Neuronal stem cell (in vitro differentiated cells): Measurements from ENCODE around the gene EBNA1BP2.

Experiments
- DNase-seq: peaks from one replicate; pipeline ENCODE4 v3.0.0-alpha.2; 2013; ENCODE audit warnings: low spot score
- H2AFZ ChIP-seq: one replicate; pipeline ENCODE4 v1.6.1; 2013; ENCODE audit warnings: mild to moderate bottlenecking, low read length, inconsistent platforms
- H2AK5ac ChIP-seq: 2 replicates; pipeline ENCODE4 v1.6.1; 2013; ENCODE audit warnings: low read depth, mild to moderate bottlenecking, inconsistent platforms, low read length, moderate library complexity, mixed read lengths
- H2BK120ac ChIP-seq: 2 replicates; pipeline ENCODE4 v1.6.1; 2013; ENCODE audit warnings: low read depth, mild to moderate bottlenecking, inconsistent platforms, low read length, moderate library complexity, mixed read lengths
- H2BK12ac ChIP-seq: one replicate; pipeline ENCODE4 v1.6.1; 2013; ENCODE audit warnings: low read length, inconsistent platforms
- H2BK15ac ChIP-seq: 2 replicates; pipeline ENCODE4 v1.6.1; 2013; ENCODE audit warnings: mild to moderate bottlenecking, low read length, inconsistent platforms, mixed read lengths
- H2BK5ac ChIP-seq: one replicate; pipeline ENCODE4 v1.6.1; 2013; ENCODE audit warnings: inconsistent platforms, mild to moderate bottlenecking, low read length, moderate library complexity
- H3K14ac ChIP-seq: one replicate; pipeline ENCODE4 v1.6.1; 2013; ENCODE audit warnings: low read length, inconsistent platforms
- H3K18ac ChIP-seq: 2 replicates; pipeline ENCODE4 v1.6.1; 2013; ENCODE audit warnings: low read length, inconsistent platforms
- H3K23ac ChIP-seq: 2 replicates; pipeline ENCODE4 v1.6.1; 2013; ENCODE audit warnings: low read depth, mild to moderate bottlenecking, mixed read lengths, low read length, inconsistent platforms; ENCODE audit not compliant: poor library complexity
- H3K27ac ChIP-seq: replicated peaks from 3 replicates; pipeline ENCODE4 v1.5.1; 2013; ENCODE audit warnings: low read length, inconsistent platforms
- H3K27me3 ChIP-seq, 3 experiments: 2 replicates each; pipeline ENCODE4 v1.6.1; 2013; ENCODE audit warnings: low read length in 3 of 3, mild to moderate bottlenecking in 2 of 3, inconsistent platforms in 1 of 3, low read depth in 1 of 3, mixed read lengths in 1 of 3, moderate library complexity in 1 of 3; ENCODE audit not compliant: control insufficient read depth in 3 of 3, insufficient read depth in 3 of 3
- H3K36me3 ChIP-seq, 2 donors: replicated peaks in 1 of 2; 2 replicates each; pipeline ENCODE4 v1.6.1; 2013; ENCODE audit warnings: low read length in 2 of 2; ENCODE audit not compliant: control insufficient read depth in 2 of 2, insufficient read depth in 2 of 2
- H3K4ac ChIP-seq: 2 replicates; pipeline ENCODE4 v1.6.1; 2013; ENCODE audit warnings: inconsistent platforms, mild to moderate bottlenecking, low read length, moderate library complexity
- H3K4me1 ChIP-seq, 2 donors: 1 replicate in 1 of 2; 2 replicates in 1 of 2; pipeline ENCODE4 v1.6.1; 2013; ENCODE audit warnings: low read length in 2 of 2, low read depth in 1 of 2; ENCODE audit not compliant: control insufficient read depth in 2 of 2, insufficient read depth in 1 of 2
- H3K4me2 ChIP-seq: one replicate; pipeline ENCODE4 v1.6.1; 2013; ENCODE audit warnings: mild to moderate bottlenecking, low read length, inconsistent platforms; ENCODE audit not compliant: insufficient read depth, poor library complexity, severe bottlenecking
- H3K4me3 ChIP-seq, 2 donors: 2 replicates each; pipeline ENCODE4 v1.5.1; 2013; ENCODE audit warnings: low read length in 2 of 2, mild to moderate bottlenecking in 2 of 2, inconsistent platforms in 1 of 2, moderate library complexity in 1 of 2
- H3K79me1 ChIP-seq: one replicate; pipeline ENCODE4 v1.6.1; 2013; ENCODE audit warnings: low read depth, mild to moderate bottlenecking, inconsistent platforms, low read length, moderate library complexity
- H3K9ac ChIP-seq: one replicate; pipeline ENCODE4 v1.6.1; 2013; ENCODE audit warnings: mild to moderate bottlenecking, low read depth, low read length, inconsistent platforms; ENCODE audit not compliant: poor library complexity
- H3K9me3 ChIP-seq, 2 donors: replicated peaks in 1 of 2; 2 replicates each; pipeline versions ENCODE3 to v1.6.1; 2013; ENCODE audit warnings: low read length in 2 of 2, mild to moderate bottlenecking in 2 of 2, inconsistent platforms in 1 of 2, low read depth in 1 of 2, mixed read lengths in 1 of 2, moderate library complexity in 1 of 2; ENCODE audit not compliant: control insufficient read depth in 2 of 2, insufficient read depth in 1 of 2
- H4K8ac ChIP-seq: one replicate; pipeline ENCODE4 v1.6.1; 2013; ENCODE audit warnings: low read depth, mild to moderate bottlenecking, inconsistent platforms, low read length, moderate library complexity
- H4K91ac ChIP-seq: one replicate; pipeline ENCODE4 v1.6.1; 2013; ENCODE audit warnings: low read length, low read depth, mild to moderate bottlenecking, inconsistent platforms; ENCODE audit not compliant: poor library complexity
- WGBS, 2 donors: extraction: QIAGEN DNeasy Blood & Tissue Kit; methylation state at CpG; one replicate each; pipeline ENCODE4 v1.1.7; 2013; ENCODE audit warnings: missing lambda C conversion rate in 2 of 2, mixed read lengths in 1 of 2; ENCODE audit not compliant: insufficient read length in 2 of 2, insufficient replicate concordance in 1 of 2; ENCODE audit errors: extremely low coverage in 2 of 2; 5-methylcytosine and 5-hydroxymethylcytosine counted together

EBNA1BP2 gene

GRCh38 chr1:43184995-43185394 is 12.9 kb upstream of the EBNA1BP2 start:
- Histone ChIP-seq H3K4me2 (no peak overlapping the region), H3K9ac (no peak overlapping the region), H3K79me1 (no peaks in the 10 kb centered on the region), H4K8ac (no peak overlapping the region), H3K4me3 (no peak overlapping the region), H3K23ac (no peak overlapping the region), H3K4ac (no peak overlapping the region), H3K14ac (no peak overlapping the region), H2BK12ac (no peak overlapping the region), H2BK15ac (no peak overlapping the region), H4K91ac (no peak overlapping the region), H2AK5ac (no peak overlapping the region), H3K4me1 (no peaks in the 10 kb centered on the region), H3K27ac (no peak overlapping the region), H3K36me3 (no peaks in the 10 kb centered on the region), H2BK120ac (no peak overlapping the region), H3K18ac (no peak overlapping the region), H3K9me3 (peaks cover 0 to 2% of the 10 kb centered on the region in 2 donors), H2AFZ (no peak overlapping the region), H3K27me3 (peaks cover 0 to 6% (median 0%) of the 10 kb centered on the region in 3 experiments), H2BK5ac (no peak overlapping the region)
- no peak for DNase-seq
- no CpG with 5 or more reads among the region's 3 CpGs for WGBS, 2 donors

DNA sequence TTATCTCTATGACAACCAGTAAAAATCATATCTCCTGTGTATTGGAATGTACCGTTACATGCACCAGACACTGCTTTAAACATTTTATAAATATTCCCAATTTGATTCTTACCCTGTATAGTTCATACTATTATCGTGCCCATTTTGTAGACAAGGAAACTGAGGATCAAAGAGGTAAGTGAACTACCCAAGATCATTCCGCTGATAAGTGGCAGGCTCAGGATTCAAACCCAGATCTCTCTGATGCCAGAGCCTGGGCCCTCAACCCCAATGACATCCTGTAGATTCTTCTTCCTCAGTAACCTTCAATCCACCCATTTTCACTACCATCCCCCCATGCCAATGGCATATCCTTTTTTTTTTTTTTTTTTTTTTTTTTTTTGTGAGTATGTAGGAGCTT is 12.3 kb upstream of the EBNA1BP2 start:
- Histone ChIP-seq H4K91ac (no peak overlapping the region), H3K4me1 (no peaks in the 10 kb centered on the region), H3K18ac (no peak overlapping the region), H3K79me1 (no peaks in the 10 kb centered on the region), H2BK120ac (no peak overlapping the region), H3K27ac (no peak overlapping the region), H2AK5ac (no peak overlapping the region), H2BK5ac (no peak overlapping the region), H4K8ac (no peak overlapping the region), H3K4me2 (no peak overlapping the region), H2AFZ (no peak overlapping the region), H3K9me3 (peaks cover 0 to 2% of the 10 kb centered on the region in 2 donors), H2BK15ac (no peak overlapping the region), H3K14ac (no peak overlapping the region), H3K4me3 (no peak overlapping the region), H3K9ac (no peak overlapping the region), H2BK12ac (no peak overlapping the region), H3K23ac (no peak overlapping the region), H3K36me3 (no peaks in the 10 kb centered on the region), H3K4ac (no peak overlapping the region), H3K27me3 (peaks cover 0 to 6% (median 0%) of the 10 kb centered on the region in 3 experiments)
- no CpG with 5 or more reads among the region's 3 CpGs for WGBS, 2 donors
- DNase-seq: no peak

DNA sequence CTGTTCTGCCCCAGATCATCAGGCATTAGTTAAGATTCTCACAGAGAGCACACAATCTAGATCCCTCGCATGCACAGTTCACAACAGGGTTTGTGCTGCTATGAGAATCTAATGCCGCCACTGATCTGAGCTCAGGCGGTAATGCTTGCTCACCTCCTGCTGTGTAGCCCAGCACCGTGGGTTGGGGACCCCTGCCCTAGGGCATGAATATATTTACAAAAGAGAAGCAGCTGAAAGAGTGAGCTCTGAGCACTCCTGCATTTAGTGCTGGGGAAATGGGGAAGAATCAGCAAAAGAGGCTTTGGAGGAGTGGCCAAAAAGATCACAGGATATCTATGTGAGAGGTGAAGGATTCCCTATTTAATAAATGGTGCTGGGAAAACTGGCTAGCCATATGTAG is 5.6 kb upstream of the EBNA1BP2 start:
- no peak for DNase-seq
- Histone ChIP-seq H3K27me3 (peaks cover 0 to 19% (median 0%) of the 10 kb centered on the region in 3 experiments), H3K9me3 (peaks cover 0 to 2% of the 10 kb centered on the region in 2 donors), H3K18ac (no peak overlapping the region), H2BK120ac (no peak overlapping the region), H2AK5ac (no peak overlapping the region), H2BK15ac (no peak overlapping the region), H2BK12ac (no peak overlapping the region), H4K8ac (no peak overlapping the region), H3K36me3 (no peaks in the 10 kb centered on the region), H4K91ac (no peak overlapping the region), H3K23ac (no peak overlapping the region), H3K4me2 (no peak overlapping the region), H3K9ac (no peak overlapping the region), H3K4me1 (peaks cover 4 to 5% of the 10 kb centered on the region in 2 donors), H2BK5ac (no peak overlapping the region), H3K79me1 (no peaks in the 10 kb centered on the region), H3K4ac (no peak overlapping the region), H2AFZ (peak overlapping the region; percentile 25), H3K4me3 (no peak overlapping the region), H3K14ac (no peak overlapping the region), H3K27ac (no peak overlapping the region)
- no CpG with 5 or more reads among the region's 4 CpGs for WGBS, 2 donors

DNA sequence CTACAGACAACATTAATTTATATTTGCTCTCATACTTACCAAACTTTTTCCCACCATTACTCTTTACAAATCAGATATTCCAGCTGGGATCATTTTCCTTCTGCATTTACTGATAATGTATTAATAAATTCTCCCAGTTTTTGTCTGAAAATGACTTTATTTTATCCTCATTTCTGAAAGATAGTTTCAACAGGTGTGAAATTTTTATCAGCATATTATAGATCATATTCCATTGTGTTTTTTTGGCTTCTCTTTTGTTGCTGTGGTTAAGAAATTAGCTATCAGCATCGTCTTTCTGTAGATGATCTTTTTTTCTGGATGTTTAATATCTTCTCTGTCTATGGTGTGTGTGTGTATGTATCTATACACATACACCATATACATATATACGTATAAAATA is 2.8 kb upstream of the EBNA1BP2 start:
- WGBS, 2 donors: no CpG with 5 or more reads among the region's 2 CpGs
- no peak overlapping the region for H2BK12ac ChIP-seq
- H3K14ac ChIP-seq: no peak overlapping the region
- H3K4me2 ChIP-seq: no peak overlapping the region
- H2BK5ac ChIP-seq: no peak overlapping the region
- no peak overlapping the region for H3K23ac ChIP-seq
- no peak overlapping the region for H2AK5ac ChIP-seq
- H2BK120ac ChIP-seq: no peak overlapping the region
- H3K18ac ChIP-seq: no peak overlapping the region
- H3K36me3 ChIP-seq: peaks cover 0 to 11% of the 10 kb centered on the region in 2 donors
- no peak for DNase-seq
- H3K79me1 ChIP-seq: peaks cover 10% of the 10 kb centered on the region
- no peak overlapping the region for H4K8ac ChIP-seq
- H4K91ac ChIP-seq: no peak overlapping the region
- H2BK15ac ChIP-seq: no peak overlapping the region
- peaks cover 0 to 16% (median 0%) of the 10 kb centered on the region in 3 experiments for H3K27me3 ChIP-seq
- no peak overlapping the region for H3K27ac ChIP-seq
- no peak overlapping the region for H3K9ac ChIP-seq
- H3K9me3 ChIP-seq: no peaks in the 10 kb centered on the region
- no peak overlapping the region for H3K4me3 ChIP-seq
- H3K4me1 ChIP-seq: peaks cover 5 to 9% of the 10 kb centered on the region in 2 donors
- H3K4ac ChIP-seq: no peak overlapping the region
- H2AFZ ChIP-seq: no peak overlapping the region
